Astrocyte (in vitro differentiated cells and primary cell): ENCODE measurements around the gene NNAT. TPM values are rescaled to one million over a fixed set of nuclear protein-coding genes. Genes with fewer than 3 reads are reported as not detected.

Source experiments
- DNase-seq: peaks from one replicate; pipeline ENCODE4 v3.0.0-alpha.2; 2010; ENCODE audit warnings: low read depth
- FAIRE-seq: peaks from 2 replicates; lab custom pipeline; 2011; peaks lifted over from hg19 to GRCh38; lab: Jason Lieb, UNC
- H2AFZ ChIP-seq: 2 replicates; pipeline ENCODE4 v1.6.0; 2012; ENCODE audit warnings: low read depth, low read length, inconsistent platforms
- H3K27ac ChIP-seq: 2 replicates; pipeline ENCODE4 v1.5.1; 2011; ENCODE audit warnings: low read depth, low read length, inconsistent platforms
- H3K27me3 ChIP-seq: 2 replicates; pipeline ENCODE4 v1.6.0; 2011; ENCODE audit warnings: low read length, inconsistent platforms; ENCODE audit not compliant: insufficient read depth
- H3K36me3 ChIP-seq: 2 replicates; pipeline ENCODE4 v1.5.1; 2011; ENCODE audit warnings: low read length, inconsistent platforms; ENCODE audit not compliant: insufficient read depth
- H3K4me1 ChIP-seq: 2 replicates; pipeline ENCODE4 v1.5.1; 2011; ENCODE audit warnings: low read length, inconsistent platforms; ENCODE audit not compliant: insufficient read depth
- H3K4me2 ChIP-seq: 2 replicates; pipeline ENCODE4 v1.6.0; 2012; ENCODE audit warnings: low read length, inconsistent platforms
- H3K4me3 ChIP-seq: 2 replicates; pipeline ENCODE4 v1.5.1; 2011; ENCODE audit warnings: low read depth, mild to moderate bottlenecking, low read length, inconsistent platforms; ENCODE audit not compliant: insufficient read depth
- H3K79me2 ChIP-seq: 2 replicates; pipeline ENCODE4 v1.6.0; 2012; ENCODE audit warnings: mild to moderate bottlenecking, low read length, inconsistent platforms; ENCODE audit not compliant: insufficient read depth
- H3K9ac ChIP-seq: 2 replicates; pipeline ENCODE4 v1.6.0; 2012; ENCODE audit warnings: mild to moderate bottlenecking, low read length, inconsistent platforms
- H3K9me3 ChIP-seq: 2 replicates; pipeline ENCODE4 v1.5.1; 2012; ENCODE audit warnings: low read depth, mild to moderate bottlenecking, low read length, inconsistent platforms; ENCODE audit not compliant: insufficient read depth
- H4K20me1 ChIP-seq: 2 replicates; pipeline ENCODE4 v1.6.0; 2012; ENCODE audit warnings: low read length, inconsistent platforms; ENCODE audit not compliant: insufficient read depth
- H3K27ac Mint-ChIP-seq: one replicate; pipeline ENCODE4 v1.8.0; 2021; ENCODE audit warnings: mild to moderate bottlenecking, mixed read lengths; ENCODE audit not compliant: unreplicated experiment
- H3K27me3 Mint-ChIP-seq: one replicate; pipeline ENCODE4 v1.8.0; 2021; ENCODE audit warnings: low read depth, mixed read lengths; ENCODE audit not compliant: unreplicated experiment
- H3K36me3 Mint-ChIP-seq: one replicate; pipeline ENCODE4 v1.8.0; 2021; ENCODE audit warnings: low read depth, mixed read lengths; ENCODE audit not compliant: unreplicated experiment
- H3K4me1 Mint-ChIP-seq: one replicate; pipeline ENCODE4 v1.8.0; 2021; ENCODE audit warnings: low read depth, mixed read lengths; ENCODE audit not compliant: unreplicated experiment
- H3K4me3 Mint-ChIP-seq: one replicate; pipeline ENCODE4 v1.8.0; 2021; ENCODE audit warnings: mild to moderate bottlenecking, moderate library complexity, mixed read lengths; ENCODE audit not compliant: unreplicated experiment
- H3K9me3 Mint-ChIP-seq: one replicate; pipeline ENCODE4 v1.8.0; 2021; ENCODE audit warnings: mild to moderate bottlenecking, mixed read lengths; ENCODE audit not compliant: unreplicated experiment
- CTCF ChIP-seq: IDR thresholded peaks from 2 replicates; pipeline ENCODE4 v1.5.1; 2011; ENCODE audit warnings: low read depth, mild to moderate bottlenecking, inconsistent platforms, low read length, moderate library complexity; ENCODE audit not compliant: insufficient read depth
- EZH2 ChIP-seq: IDR thresholded peaks from 2 replicates; pipeline ENCODE4 v1.6.1; 2012; ENCODE audit warnings: mild to moderate bottlenecking, low read length, inconsistent platforms; ENCODE audit not compliant: insufficient read depth
- total RNA-seq: library from RNA; stranded (reverse); gene quantifications from 2 replicates; pipeline ENCODE4 v1.2.1, GENCODE V29; 2021

Gene NNAT
- total RNA-seq, 1 donor from 2014 or later, result 3.6 TPM

DNA sequence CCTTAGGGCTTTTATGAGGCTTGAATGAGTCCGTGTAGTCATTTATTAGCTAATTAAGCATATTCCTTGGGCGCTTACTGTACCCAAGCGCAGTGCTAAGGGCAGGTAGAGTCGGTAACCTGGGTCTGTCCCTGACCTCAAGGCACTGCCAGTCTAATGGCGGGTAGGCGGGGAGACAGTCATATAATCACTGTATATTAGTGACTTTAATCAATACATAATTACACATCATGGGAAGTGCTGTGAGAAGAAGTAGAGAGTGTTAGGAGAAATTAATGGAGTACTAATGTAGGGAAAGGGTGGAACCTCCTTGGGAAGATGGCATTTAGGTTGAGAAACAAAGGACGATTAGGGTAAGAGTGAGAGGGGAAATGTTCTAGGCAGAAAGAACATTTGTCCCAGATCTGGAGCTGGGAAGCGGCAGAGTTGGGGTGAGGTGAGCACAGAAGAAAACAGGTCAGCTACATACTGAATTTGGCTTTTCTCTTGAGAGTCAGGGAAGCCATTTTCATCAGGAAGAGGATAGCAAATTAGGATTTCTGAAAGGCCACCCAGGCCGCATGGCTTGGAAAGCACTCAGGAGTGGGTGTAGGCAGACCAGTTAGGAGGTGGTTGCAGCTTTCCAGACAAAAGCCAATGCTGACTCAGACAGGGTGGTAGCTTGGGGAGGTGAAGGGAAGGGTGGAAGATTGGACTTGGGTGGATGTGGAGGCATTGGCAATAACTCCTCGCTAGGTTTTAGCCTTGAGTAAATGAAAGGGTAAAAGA is 7.6 kb downstream of the NNAT start:
- H3K36me3 ChIP-seq, result no peaks in the 10 kb centered on the region
- no peaks in the 10 kb centered on the region for H3K27me3 ChIP-seq
- peak overlapping the region; percentile 93 for H2AFZ ChIP-seq
- H3K27ac Mint-ChIP-seq, result peak overlapping the region; percentile 100
- no peaks in the 10 kb centered on the region for H3K9me3 Mint-ChIP-seq
- peaks cover 42% of the 10 kb centered on the region for H3K79me2 ChIP-seq
- DNase-seq, result no peak
- H3K27ac ChIP-seq, result peak overlapping the region; percentile 100
- TF ChIP-seq EZH2, result no peak
- no peak for TF ChIP-seq CTCF
- peak overlapping the region; percentile 97 for H3K9ac ChIP-seq
- peak overlapping the region; percentile 96 for H3K4me3 ChIP-seq
- H3K4me2 ChIP-seq, result peak overlapping the region; percentile 88
- peaks cover 25% of the 10 kb centered on the region for H3K4me1 ChIP-seq
- no peaks in the 10 kb centered on the region for H3K9me3 ChIP-seq
- peaks cover 2% of the 10 kb centered on the region for H3K36me3 Mint-ChIP-seq
- FAIRE-seq, result no peak
- H3K4me3 Mint-ChIP-seq, result peak overlapping the region; percentile 96
- H3K27me3 Mint-ChIP-seq, result no peaks in the 10 kb centered on the region
- H3K4me1 Mint-ChIP-seq, result peaks cover 30% of the 10 kb centered on the region
- peaks cover 34% of the 10 kb centered on the region for H4K20me1 ChIP-seq

DNA sequence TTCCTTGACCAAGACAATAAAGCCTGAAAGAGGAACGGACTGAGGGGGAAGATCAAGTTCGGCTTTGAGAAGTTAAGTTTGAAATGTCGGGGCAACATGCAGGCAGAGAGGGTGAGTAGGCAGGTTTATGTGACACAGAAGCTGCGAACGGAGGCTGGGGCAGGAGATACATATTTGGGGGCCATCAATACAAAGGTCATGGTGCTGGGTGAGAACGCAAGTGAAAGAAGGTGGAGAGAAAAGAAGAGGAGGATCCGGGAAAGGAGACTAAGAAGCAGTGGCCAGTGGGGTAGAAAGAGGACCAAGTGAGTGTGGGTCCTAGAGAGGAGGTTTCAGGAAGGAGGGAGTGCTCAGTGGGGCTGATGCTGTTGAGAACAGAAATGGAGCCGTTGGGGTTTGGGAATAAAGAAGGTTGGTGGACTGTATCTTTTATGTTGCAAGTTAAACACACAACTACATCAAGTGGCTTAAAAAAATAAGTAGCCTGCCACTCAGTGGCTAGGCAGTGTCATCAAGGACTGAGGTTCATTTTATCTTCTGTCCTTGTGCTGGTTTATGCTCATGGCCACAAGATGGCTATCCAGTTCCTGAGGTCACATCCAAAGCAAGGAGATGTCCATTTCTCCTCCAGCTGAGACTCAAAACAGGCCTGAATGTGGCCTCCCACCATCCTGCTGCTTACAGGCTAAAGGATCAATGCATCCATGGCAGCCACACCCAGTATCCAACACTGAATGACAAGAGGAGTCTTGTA is 8.3 kb downstream of the NNAT start:
- H3K4me1 Mint-ChIP-seq, result peaks cover 24% of the 10 kb centered on the region
- no peak for FAIRE-seq
- Histone ChIP-seq H3K36me3 (no peaks in the 10 kb centered on the region), H3K79me2 (peaks cover 34% of the 10 kb centered on the region), H3K27me3 (no peaks in the 10 kb centered on the region), H3K4me1 (peaks cover 24% of the 10 kb centered on the region), H4K20me1 (peaks cover 27% of the 10 kb centered on the region), H2AFZ (no peak overlapping the region), H3K4me3 (no peak overlapping the region), H3K9me3 (no peaks in the 10 kb centered on the region), H3K27ac (no peak overlapping the region), H3K4me2 (peak overlapping the region; percentile 88), H3K9ac (no peak overlapping the region)
- TF ChIP-seq EZH2, result no peak
- TF ChIP-seq CTCF, result no peak
- peak overlapping the region; percentile 96 for H3K4me3 Mint-ChIP-seq
- peak overlapping the region; percentile 100 for H3K27ac Mint-ChIP-seq
- H3K36me3 Mint-ChIP-seq, result peaks cover 2% of the 10 kb centered on the region
- DNase-seq, result no peak
- H3K27me3 Mint-ChIP-seq, result no peaks in the 10 kb centered on the region
- no peaks in the 10 kb centered on the region for H3K9me3 Mint-ChIP-seq
